ENCODE data around the gene GLB1L3.
A peak's percentile ranks its signal among the peaks of the same experiment; 100 is the strongest.

Gene GLB1L3

DNA sequence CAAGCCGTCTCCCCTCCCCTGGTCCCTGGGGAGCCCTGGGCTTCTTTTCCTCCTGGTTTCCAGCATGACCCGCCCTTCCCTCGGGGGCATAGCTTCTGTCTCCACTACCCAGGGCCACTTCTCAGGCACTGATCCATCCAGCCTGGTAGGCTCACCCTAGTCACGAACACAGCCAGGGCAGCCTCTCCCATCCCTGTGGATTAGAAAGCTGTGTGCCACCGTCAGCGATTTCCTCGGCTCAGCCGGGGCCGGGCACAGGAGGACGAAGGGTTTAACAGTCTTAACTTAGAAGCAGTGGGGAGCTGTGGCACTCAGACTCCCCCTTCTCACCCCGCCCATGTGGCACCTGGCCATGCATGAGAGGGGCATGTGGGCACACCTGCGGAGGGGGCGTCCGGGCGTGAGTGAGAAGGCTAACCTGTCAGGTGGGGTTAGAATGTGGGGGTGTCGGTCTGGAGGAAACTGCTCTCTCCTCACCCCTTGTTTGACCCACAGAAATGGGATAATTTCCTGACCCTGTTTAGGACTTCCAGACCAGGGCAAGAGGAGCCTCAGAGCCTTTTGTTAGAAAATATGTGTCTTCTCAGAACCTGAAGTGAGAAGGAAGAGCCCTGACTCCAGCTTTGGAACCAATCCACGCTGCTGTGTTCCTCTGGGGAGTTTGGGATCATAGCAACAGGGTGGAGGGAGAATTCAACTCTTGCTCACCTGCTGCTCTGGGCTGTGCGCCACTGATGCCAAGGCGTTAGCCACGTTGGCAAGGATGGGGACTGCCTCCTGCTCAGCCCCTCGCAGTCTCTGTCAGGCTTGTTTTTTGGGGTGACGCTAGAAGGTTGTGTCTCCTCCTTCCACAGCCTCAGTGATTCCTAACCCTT, 70.2 kb downstream of the GLB1L3 start:
- no peak for DNase-seq

DNA sequence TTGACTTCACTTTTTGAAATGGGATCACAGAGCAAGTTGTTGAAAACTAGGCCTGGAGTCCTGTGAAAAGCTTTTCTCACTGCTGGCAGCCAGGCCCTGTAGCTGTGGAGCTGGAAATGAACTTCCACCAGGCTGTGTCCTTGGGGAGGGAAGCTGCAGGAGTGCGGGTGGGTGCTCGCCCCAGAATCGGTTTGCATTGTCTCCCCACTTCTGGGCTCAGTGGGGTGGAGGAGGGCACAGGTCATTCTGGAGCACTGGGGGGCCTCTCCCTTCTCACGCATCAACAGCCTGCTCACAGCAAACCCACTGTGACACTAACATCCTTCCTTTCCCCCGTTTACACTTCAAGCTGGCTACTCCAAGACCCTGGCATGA, 70.8 kb downstream of the GLB1L3 start:
- DNase-seq, result no peak

- DNase-seq, result no peak
These were observed 71.3 kb downstream of the GLB1L3 start for GRCh38 chr11:134347441-134347840.

DNA sequence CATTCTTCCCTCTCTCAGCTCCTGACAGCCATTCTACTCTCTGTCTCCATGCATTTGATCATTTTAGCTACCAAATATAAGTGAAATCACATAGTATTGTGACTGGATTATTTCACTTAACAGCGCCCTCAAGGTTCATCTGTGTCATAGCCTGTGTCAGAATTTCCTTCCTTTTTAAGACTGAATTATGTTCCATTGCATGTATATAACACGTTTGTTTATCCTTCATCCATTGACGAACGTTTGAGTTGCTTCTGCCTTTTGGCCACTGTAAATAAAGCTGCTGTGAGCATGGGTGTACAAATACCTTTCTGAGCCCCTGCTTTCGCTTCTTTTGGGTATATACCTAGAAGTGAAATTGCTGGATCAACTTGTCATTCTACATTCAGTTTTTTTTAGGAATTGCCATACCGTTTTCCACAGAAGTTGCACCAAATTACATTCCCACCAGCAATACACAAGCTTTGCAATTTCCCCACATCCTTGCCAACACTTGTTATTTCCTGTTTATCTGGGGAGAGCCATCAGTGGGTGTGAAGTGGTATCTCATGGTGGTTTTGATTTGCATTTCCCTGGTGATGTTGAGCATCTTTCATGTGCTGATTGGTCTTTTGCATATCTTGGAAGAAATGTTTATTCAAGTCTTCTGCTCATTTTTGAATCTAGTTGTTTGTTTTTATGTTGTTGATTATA, 73.1 kb downstream of the GLB1L3 start:
- DNase-seq, result no peak

GRCh38 chr11:134349802-134350355, 73.7 kb downstream of the GLB1L3 start:
- no peak for DNase-seq

DNA sequence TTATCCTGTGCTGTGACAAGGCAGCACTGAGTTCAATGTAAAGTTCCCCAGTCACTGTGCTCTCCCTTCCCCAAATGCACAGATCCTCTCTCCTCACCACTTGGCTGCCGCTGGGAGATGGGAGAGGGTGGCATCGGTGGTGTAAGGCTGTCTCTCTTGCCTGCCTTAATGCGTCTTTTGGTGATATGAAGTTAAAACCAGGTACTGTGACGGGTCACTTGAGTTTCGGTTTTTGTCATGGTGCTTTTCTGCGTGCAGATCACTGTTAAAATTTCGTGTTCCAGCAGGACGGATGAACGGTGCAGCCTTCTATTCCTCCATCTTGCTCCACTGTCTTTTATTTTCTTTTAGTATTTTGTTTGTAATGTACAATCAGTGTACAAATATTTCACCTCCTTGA, 74.2 kb downstream of the GLB1L3 start:
- DNase-seq, result no peak

- DNase-seq, result no peak
These were observed 75.9 kb downstream of the GLB1L3 start for GRCh38 chr11:134352111-134352510.

GRCh38 chr11:134355136-134355535, 79.0 kb downstream of the GLB1L3 start:
- DNase-seq, result no peak

DNA sequence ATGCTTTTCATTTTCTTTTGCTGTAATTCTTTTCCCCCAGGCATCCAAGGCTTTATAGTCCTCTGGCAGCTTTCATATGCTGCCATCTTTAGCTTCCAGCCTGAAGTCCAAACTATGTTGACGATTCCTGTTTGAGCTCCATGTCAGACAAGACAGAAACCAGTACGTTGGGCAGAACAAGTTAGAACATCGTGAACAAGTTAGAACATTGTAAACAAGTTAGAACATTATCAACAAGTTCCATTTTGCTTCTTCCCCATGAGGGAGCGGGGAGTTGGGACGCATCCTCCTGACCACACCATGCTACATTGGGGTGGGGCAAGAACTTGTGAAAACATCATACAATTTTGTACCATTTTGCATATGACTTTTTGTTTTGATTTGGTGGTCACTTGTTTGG, 79.5 kb downstream of the GLB1L3 start:
- no peak for DNase-seq

GRCh38 chr11:134356656-134357544, 80.7 kb downstream of the GLB1L3 start:
- DNase-seq, result no peak

DNA sequence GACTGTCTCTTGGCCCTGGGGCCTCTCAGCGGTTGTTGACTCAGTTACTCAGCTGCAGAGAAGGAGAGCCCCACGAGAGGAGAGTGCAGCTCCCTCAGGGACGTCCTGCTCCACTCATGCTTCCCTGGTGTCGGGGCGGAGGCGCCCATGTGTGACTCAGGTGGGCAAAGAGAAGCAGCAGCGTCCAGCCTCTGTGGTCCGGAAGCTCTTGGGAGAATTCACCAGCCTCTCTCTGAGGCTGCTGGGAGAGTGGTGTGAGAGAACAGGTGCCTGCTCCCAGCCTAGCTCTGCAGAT, 81.3 kb downstream of the GLB1L3 start:
- no peak for DNase-seq

- DNase-seq, result no peak
These were observed 82.1 kb downstream of the GLB1L3 start for GRCh38 chr11:134358165-134358855.

DNA sequence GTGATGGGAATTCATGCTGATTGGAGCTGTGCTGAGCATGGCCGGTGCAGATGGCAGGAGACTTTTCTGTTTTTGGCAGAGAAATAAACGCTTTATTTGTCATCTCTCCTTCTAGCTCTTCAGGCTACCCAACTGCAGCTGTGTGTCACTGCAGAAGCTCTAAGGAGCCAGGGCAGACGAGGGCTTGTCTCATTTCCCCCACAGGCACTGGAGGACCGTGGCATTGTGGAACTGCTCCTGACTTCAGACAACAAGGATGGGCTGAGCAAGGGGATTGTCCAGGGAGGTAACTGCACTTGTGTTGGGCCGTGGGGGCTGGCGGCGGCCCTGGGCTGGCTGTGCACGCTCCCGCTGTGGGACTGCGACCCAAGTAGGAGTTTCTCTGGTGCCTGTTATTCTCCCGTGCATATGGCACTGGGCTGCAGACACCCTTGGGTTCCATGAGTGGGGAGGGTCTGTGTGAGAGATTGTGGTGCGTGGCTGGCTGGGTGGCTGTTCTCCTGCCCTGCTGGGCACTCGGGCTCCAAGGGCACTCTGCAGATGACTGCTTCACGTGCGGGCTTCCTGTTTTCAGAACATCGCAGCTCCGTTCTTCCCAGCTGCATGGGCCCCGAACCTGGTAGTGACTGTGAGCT, 82.8 kb downstream of the GLB1L3 start:
- no peak for DNase-seq

GRCh38 chr11:134359646-134360045, 83.5 kb downstream of the GLB1L3 start:
- no peak for DNase-seq

- peak; percentile 91 for DNase-seq
These were observed 84.1 kb downstream of the GLB1L3 start for GRCh38 chr11:134360050-134360835.

- DNase-seq, result no peak
These were observed 85.5 kb downstream of the GLB1L3 start for GRCh38 chr11:134361661-134362060.

DNA sequence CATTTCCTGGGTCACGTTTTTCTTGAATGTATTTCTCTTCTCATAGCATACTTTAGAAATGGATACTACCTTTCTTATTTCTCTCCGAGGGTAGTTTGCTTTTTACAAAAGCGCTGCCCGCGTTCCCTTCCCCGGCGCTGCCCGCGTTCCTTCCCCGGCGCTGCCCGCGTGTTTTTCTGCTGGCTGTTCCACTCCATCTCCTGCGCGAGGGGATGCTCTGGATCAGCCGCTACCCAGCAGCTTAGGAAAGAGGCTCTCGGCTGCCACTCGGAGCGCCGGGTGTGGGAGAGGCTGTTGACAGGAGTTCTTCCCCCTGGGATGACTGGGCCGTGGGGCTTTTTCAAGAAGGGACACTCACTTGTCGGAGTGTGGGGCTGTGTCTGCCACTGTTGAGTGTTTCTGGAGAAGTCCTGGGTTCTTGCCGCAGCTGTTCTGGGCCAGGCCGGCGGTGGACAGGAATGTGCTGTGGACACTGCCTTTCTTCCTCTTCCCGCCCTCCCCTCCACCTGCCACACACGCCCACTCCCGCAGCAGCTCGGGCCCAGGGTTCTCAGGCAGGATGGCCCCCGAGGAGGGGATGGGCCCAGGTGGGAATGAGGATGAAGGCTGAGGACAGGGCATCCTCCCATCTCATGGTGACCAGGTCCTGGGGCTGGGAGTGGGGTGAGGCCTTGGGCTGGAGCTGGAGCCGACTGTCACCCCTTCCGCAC, 86.2 kb downstream of the GLB1L3 start:
- DNase-seq, result no peak

- DNase-seq, result no peak
These were observed 87.0 kb downstream of the GLB1L3 start for GRCh38 chr11:134363161-134363560.

DNA sequence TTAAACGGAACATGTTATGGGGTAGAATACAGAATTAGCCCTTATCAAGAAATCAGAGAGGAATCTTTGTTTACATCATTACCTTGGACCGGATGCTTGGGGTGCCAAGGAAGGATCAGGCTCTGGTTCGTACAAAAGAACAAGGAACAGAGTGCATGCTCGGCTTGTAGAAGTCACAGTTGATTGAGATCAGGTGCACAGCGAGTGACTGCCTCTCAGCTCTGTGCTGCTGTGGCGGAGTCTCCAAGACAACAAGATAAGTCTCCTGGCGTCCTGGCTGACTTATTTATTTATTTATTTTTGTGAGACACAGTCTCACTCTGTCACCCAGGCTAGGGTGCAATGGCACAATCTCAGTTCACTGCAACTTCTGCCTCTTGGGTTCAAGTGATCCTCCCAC, 87.4 kb downstream of the GLB1L3 start:
- DNase-seq, result no peak

- no peak for DNase-seq
These were observed 88.1 kb downstream of the GLB1L3 start for GRCh38 chr11:134364261-134364660.

Measured in NCI-H2107 (cell line).